Hepatocyte (in vitro differentiated cells): ENCODE results near the gene NLRP10. TPM values are rescaled to one million over a fixed set of nuclear protein-coding genes. Genes with fewer than 3 reads are reported as not detected.

Experiments used
- DNase-seq: peaks from one replicate; pipeline ENCODE4 v3.0.0-alpha.2; 2016; ENCODE audit warnings: low spot score
- H2AFZ ChIP-seq: fragments of 200-600 bp; sonication (generic); 2 replicates; pipeline ENCODE4 v1.6.0; 2016; ENCODE audit warnings: antibody characterized with exemption, mild to moderate bottlenecking
- H3K27ac ChIP-seq: fragments of 200-600 bp; sonication (generic); 2 replicates; pipeline ENCODE4 v1.5.1; 2016; ENCODE audit warnings: mild to moderate bottlenecking
- H3K27me3 ChIP-seq: fragments of 200-600 bp; sonication (generic); 2 replicates; pipeline ENCODE4 v1.6.1; 2016
- H3K36me3 ChIP-seq: fragments of 200-600 bp; sonication (generic); replicated peaks from 2 replicates; pipeline ENCODE4 v1.5.1; 2016; ENCODE audit warnings: low read depth; ENCODE audit not compliant: insufficient read depth
- H3K4me1 ChIP-seq: fragments of 200-600 bp; sonication (generic); 2 replicates; pipeline ENCODE4 v1.5.1; 2016; ENCODE audit warnings: mild to moderate bottlenecking, moderate library complexity; ENCODE audit not compliant: insufficient read depth
- H3K4me2 ChIP-seq: fragments of 200-600 bp; sonication (generic); 2 replicates; pipeline ENCODE4 v1.6.0; 2016
- H3K4me3 ChIP-seq: fragments of 200-600 bp; sonication (generic); 2 replicates; pipeline ENCODE4 v1.5.1; 2016; ENCODE audit warnings: mild to moderate bottlenecking
- H3K79me2 ChIP-seq: fragments of 200-600 bp; sonication (generic); 2 replicates; pipeline ENCODE4 v1.6.0; 2017; ENCODE audit warnings: mild to moderate bottlenecking
- H3K9me2 ChIP-seq: fragments of 200-600 bp; sonication (generic); replicated peaks from 2 replicates; pipeline ENCODE4 v1.6.0; 2017; ENCODE audit warnings: mild to moderate bottlenecking; ENCODE audit not compliant: insufficient read depth
- H3K9me3 ChIP-seq: fragments of 200-600 bp; sonication (generic); 2 replicates; pipeline ENCODE4 v1.5.1; 2016; ENCODE audit warnings: low read depth, mild to moderate bottlenecking
- H4K20me1 ChIP-seq: fragments of 200-600 bp; sonication (generic); 2 replicates; pipeline ENCODE4 v1.6.0; 2016; ENCODE audit warnings: mild to moderate bottlenecking; ENCODE audit not compliant: insufficient read depth, poor library complexity, severe bottlenecking
- CTCF ChIP-seq: fragments of 200-600 bp; sonication (generic); IDR thresholded peaks from 2 replicates; pipeline ENCODE4 v1.5.1; 2016; ENCODE audit warnings: antibody characterized with exemption, mild to moderate bottlenecking; ENCODE audit not compliant: poor library complexity
- EZH2 ChIP-seq: fragments of 200-600 bp; sonication (generic); IDR thresholded peaks from 2 replicates; pipeline ENCODE4 v1.6.1; 2016; ENCODE audit warnings: antibody characterized with exemption, mild to moderate bottlenecking, borderline replicate concordance
- EZH2phosphoT487 ChIP-seq: fragments of 200-600 bp; sonication (generic); IDR thresholded peaks from one replicate; pipeline ENCODE4 v1.6.1; 2018; ENCODE audit warnings: antibody characterized with exemption, mild to moderate bottlenecking, low read depth, moderate library complexity; ENCODE audit not compliant: unreplicated experiment, severe bottlenecking
- WGBS: methylation state at CpG from one replicate; pipeline ENCODE4 v1.1.6; 2016; ENCODE audit warnings: low lambda C conversion rate; ENCODE audit errors: missing lambda C conversion rate; 5-methylcytosine and 5-hydroxymethylcytosine counted together
- polyA plus RNA-seq: library from polyadenylated mRNA; unstranded; fragments of >200 nt; fragmentation: Nextera tagmentation; extraction: Ambion mirVana; gene quantifications from 2 replicates; pipeline ENCODE4 v1.2.1, GENCODE V29; 2016
- total RNA-seq: library from RNA; depleted of rRNA; stranded (reverse); fragments of >200 nt; gene quantifications from 2 replicates; pipeline ENCODE4 v1.2.3, GENCODE V29; 2014

The NLRP10 gene
- total and polyA plus RNA-seq, 2 experiments from 2014 or later: 1.1 TPM; not detected in 1

- peak within 1 kb of the TSS; percentile 96 for H3K4me2 ChIP-seq
- peak; percentile 98 for DNase-seq
- H3K9me2 ChIP-seq: no peaks in the 10 kb centered on the region
- peaks cover 19% of the 10 kb centered on the region for H3K4me1 ChIP-seq
- H3K4me3 ChIP-seq: peak within 1 kb of the TSS; percentile 59
- H3K9me3 ChIP-seq: no peaks in the 10 kb centered on the region
- peaks cover 10% of the 10 kb centered on the region for H4K20me1 ChIP-seq
- H3K79me2 ChIP-seq: peaks cover 30% of the 10 kb centered on the region
- peak within 1 kb of the TSS; percentile 88 for H2AFZ ChIP-seq
- no peaks in the 10 kb centered on the region for H3K27me3 ChIP-seq
- TF ChIP-seq CTCF (peak; percentile 98), EZH2 (no peak)
- WGBS: 2% methylated on average over 46 of the region's 47 CpGs
- H3K27ac ChIP-seq: peak within 1 kb of the TSS; percentile 62
- no peaks in the 10 kb centered on the region for H3K36me3 ChIP-seq
Measured at GRCh38 chr11:7986768-7987559, 21.7 kb upstream of the NLRP10 start, which contains the start of gene EIF3F. Gene EIF3F, plus strand, starts transcription at chr11:7987337. Its CDS starts 16 bp downstream, at chr11:7987353.

- peaks cover 18% of the 10 kb centered on the region for H3K4me1 ChIP-seq
- no peak overlapping the region for H3K4me2 ChIP-seq
- no peaks in the 10 kb centered on the region for H3K27me3 ChIP-seq
- no peak overlapping the region for H2AFZ ChIP-seq
- peaks cover 6% of the 10 kb centered on the region for H4K20me1 ChIP-seq
- no peak overlapping the region for H3K4me3 ChIP-seq
- no peaks in the 10 kb centered on the region for H3K9me2 ChIP-seq
- no peak overlapping the region for H3K27ac ChIP-seq
- no peaks in the 10 kb centered on the region for H3K9me3 ChIP-seq
- TF ChIP-seq EZH2: no peak
- no peak for TF ChIP-seq CTCF
- no peak for TF ChIP-seq EZH2phosphoT487
- peaks cover 16% of the 10 kb centered on the region for H3K79me2 ChIP-seq
- DNase-seq: no peak
- WGBS: 71% methylated on average over 7 of the region's 7 CpGs
- H3K36me3 ChIP-seq: no peaks in the 10 kb centered on the region
Measured at GRCh38 chr11:7983832-7984590, 18.8 kb upstream of the NLRP10 start.

- 74% methylated on average over 1 of the region's 1 CpG for WGBS
- H3K9me2 ChIP-seq: no peaks in the 10 kb centered on the region
- no peak for TF ChIP-seq EZH2phosphoT487
- no peak for TF ChIP-seq EZH2
- no peak for TF ChIP-seq CTCF
Measured at GRCh38 chr11:7982582-7983119, 17.4 kb upstream of the NLRP10 start.

More at GRCh38 chr11:7982582-7983119, 17.4 kb upstream of the NLRP10 start:
- Histone ChIP-seq H2AFZ (no peak overlapping the region), H3K9me3 (no peaks in the 10 kb centered on the region), H3K27ac (no peak overlapping the region), H3K4me1 (peaks cover 5% of the 10 kb centered on the region), H3K79me2 (peaks cover 2% of the 10 kb centered on the region), H3K4me2 (no peak overlapping the region), H3K4me3 (no peak overlapping the region), H3K27me3 (no peaks in the 10 kb centered on the region), H3K36me3 (no peaks in the 10 kb centered on the region), H4K20me1 (no peaks in the 10 kb centered on the region)
- no peak for DNase-seq
